Fibroblast of mammary gland (primary cell): ENCODE data around the gene VTI1A.
A peak's percentile ranks its signal among the peaks of the same experiment; 100 is the strongest.

Experiments
- DNase-seq: peaks from one replicate; pipeline ENCODE4 v3.0.0-alpha.2; 2010; ENCODE audit warnings: low read depth
- H3K4me3 ChIP-seq: 2 replicates; pipeline ENCODE4 v1.5.1; 2011; ENCODE audit warnings: low read depth, mild to moderate bottlenecking, low read length, moderate library complexity; ENCODE audit not compliant: control insufficient read depth
- TF ChIP-seq, protein P1 (sequence below): conservative IDR thresholded peaks from 2 replicates; pipeline ENCODE4 v1.5.1; 2011; ENCODE audit warnings: low read depth, low read length, inconsistent platforms; ENCODE audit not compliant: control insufficient read depth, insufficient read depth

The VTI1A gene

GRCh38 chr10:112711366-112711765 lies 264.4 kb downstream of the VTI1A start:
- no peak overlapping the region for H3K4me3 ChIP-seq
- TF ChIP-seq, protein P1, sequence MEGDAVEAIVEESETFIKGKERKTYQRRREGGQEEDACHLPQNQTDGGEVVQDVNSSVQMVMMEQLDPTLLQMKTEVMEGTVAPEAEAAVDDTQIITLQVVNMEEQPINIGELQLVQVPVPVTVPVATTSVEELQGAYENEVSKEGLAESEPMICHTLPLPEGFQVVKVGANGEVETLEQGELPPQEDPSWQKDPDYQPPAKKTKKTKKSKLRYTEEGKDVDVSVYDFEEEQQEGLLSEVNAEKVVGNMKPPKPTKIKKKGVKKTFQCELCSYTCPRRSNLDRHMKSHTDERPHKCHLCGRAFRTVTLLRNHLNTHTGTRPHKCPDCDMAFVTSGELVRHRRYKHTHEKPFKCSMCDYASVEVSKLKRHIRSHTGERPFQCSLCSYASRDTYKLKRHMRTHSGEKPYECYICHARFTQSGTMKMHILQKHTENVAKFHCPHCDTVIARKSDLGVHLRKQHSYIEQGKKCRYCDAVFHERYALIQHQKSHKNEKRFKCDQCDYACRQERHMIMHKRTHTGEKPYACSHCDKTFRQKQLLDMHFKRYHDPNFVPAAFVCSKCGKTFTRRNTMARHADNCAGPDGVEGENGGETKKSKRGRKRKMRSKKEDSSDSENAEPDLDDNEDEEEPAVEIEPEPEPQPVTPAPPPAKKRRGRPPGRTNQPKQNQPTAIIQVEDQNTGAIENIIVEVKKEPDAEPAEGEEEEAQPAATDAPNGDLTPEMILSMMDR, result no peak
- peak; percentile 82 for DNase-seq

DNA sequence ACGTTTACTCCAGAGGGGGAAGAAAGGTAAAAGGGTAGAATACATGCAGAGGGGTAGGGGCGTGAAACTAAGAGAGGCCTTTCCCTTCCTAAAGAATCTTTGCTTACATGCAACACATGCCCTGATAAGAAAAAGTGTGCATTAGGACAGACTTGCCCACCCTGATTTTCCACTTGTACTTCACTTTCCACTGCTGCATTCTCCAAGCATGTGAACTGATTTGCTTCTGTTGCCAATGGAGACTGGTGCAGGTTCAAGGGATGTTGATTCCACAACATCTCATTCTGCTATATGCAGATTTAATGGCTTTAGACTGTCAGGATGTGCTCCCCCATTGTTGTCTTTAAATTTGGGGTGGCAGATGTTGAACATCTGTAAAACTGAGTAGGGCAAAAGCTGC lies 265.5 kb downstream of the VTI1A start:
- no peak for DNase-seq
- TF ChIP-seq, protein P1, result no peak
- no peak overlapping the region for H3K4me3 ChIP-seq

DNA sequence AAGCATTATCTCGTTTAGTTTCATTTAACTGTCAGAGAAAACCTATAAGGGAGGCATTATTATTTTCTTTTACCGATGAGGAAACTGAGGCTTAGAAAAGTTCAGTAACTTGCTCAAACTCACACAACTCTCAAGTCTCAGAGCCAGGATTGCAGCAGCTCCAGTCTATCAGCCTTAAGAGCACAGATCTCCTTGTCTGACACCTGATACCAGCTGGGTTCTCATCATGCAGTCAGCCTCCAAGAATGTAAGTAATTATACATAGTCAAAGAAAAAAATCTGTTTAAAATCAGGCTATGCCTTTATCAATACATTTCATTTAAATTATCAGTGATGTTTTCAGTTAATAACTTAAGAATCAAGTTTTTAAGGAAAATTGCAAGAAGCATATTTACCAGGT lies 266.4 kb downstream of the VTI1A start:
- peak; percentile 30 for DNase-seq
- TF ChIP-seq, protein P1, result no peak

GRCh38 chr10:112715581-112715980 lies 268.6 kb downstream of the VTI1A start:
- DNase-seq, result no peak
- TF ChIP-seq, protein P1, result no peak
- H3K4me3 ChIP-seq, result no peak overlapping the region

More for the DNA sequence above, 266.4 kb downstream of the VTI1A start:
- H3K4me3 ChIP-seq, result no peak overlapping the region

DNA sequence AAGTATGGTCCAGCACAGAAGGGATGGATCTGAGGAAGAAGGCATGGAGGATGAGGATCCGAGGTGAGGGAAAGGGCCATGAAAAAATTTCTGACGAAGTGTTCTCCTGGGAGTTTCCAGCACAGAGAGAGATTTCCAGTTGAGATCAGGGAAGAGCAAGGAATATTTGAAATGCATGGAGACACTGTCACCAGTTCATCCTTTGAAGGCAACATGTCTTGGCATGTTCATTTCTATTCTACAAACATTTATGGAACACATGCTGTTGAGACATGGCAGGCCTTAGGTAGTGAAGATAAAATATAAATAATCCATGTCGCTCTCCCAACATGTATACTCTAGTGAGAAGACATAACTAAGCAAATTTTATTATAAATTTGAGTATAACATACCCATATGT lies 269.1 kb downstream of the VTI1A start:
- no peak for DNase-seq
- H3K4me3 ChIP-seq, result no peak overlapping the region
- TF ChIP-seq, protein P1, result no peak

DNA sequence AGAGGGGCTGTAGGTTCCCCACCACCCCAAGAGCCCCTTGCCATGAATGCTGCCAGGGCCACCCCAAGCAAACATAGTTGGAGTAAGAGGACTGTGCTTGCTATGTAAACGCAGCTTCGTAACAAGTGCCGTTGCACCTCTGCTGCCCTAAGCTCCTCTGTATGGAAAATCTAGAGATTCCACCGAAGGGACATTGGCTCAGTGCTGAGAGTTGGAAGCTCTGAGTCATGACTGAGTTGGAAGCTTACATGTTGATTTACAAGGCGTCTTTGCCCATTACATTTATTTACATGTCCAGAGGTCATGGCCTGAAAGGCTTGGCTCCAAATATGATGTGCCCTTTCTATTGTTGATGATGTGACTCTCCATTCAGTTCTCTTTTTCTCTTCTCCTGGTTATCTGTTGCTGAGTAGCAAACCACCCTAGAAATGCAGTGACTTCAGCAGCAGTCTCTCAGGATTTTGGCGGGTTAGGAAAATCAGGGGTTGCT lies 270.0 kb downstream of the VTI1A start:
- H3K4me3 ChIP-seq, result no peak overlapping the region
- TF ChIP-seq, protein P1, result no peak
- peak; percentile 87 for DNase-seq

DNA sequence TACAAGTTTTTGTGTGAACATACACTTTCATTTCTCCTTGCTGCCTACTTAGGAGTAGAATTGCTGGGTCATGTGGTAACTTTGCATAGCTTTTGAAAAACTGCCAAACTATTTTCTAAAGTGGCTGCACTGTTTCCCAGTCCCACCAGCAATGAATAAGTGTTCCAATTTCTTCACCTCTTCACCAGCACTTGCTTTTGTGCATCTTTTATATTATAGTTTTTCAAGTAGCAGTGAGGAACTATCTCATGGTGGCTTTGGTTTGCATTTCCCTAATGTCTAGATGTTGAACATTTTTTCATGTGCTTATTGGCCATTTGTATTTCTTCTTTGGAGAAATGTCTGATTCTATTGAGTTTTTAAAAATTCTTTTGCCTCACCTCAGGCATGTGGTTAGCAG lies 273.2 kb downstream of the VTI1A start:
- TF ChIP-seq, protein P1, result no peak
- DNase-seq, result no peak

More for the DNA sequence above, 273.2 kb downstream of the VTI1A start:
- no peak overlapping the region for H3K4me3 ChIP-seq
